SKM-1 treated with dmso at 0.1 percent for 144 hours (cell line): ENCODE results near the gene FLYWCH1.

Source experiments
- DNase-seq: peaks from one replicate; lab custom pipeline; 2025; ENCODE audit not compliant: unreplicated experiment; lab: John Stamatoyannopoulos, UW

FLYWCH1 gene

GRCh38 chr16:2981899-2982250, 70.1 kb downstream of the FLYWCH1 start:
- no peak for DNase-seq

GRCh38 chr16:2982402-2982801, 70.7 kb downstream of the FLYWCH1 start:
- DNase-seq: no peak

GRCh38 chr16:2983706-2984136, 72.0 kb downstream of the FLYWCH1 start:
- DNase-seq: peak; percentile 80

GRCh38 chr16:2985462-2985861, 73.7 kb downstream of the FLYWCH1 start:
- DNase-seq: no peak

GRCh38 chr16:2985893-2986355, 74.2 kb downstream of the FLYWCH1 start:
- DNase-seq: no peak

GRCh38 chr16:2986623-2987188, 75.0 kb downstream of the FLYWCH1 start:
- no peak for DNase-seq

GRCh38 chr16:2987286-2987685, 75.6 kb downstream of the FLYWCH1 start:
- no peak for DNase-seq

GRCh38 chr16:2987833-2988232, 76.1 kb downstream of the FLYWCH1 start:
- no peak for DNase-seq

GRCh38 chr16:2988590-2989099, 76.9 kb downstream of the FLYWCH1 start:
- no peak for DNase-seq

- no peak for DNase-seq
Observed at GRCh38 chr16:2990891-2991290, 79.2 kb downstream of the FLYWCH1 start.

GRCh38 chr16:2991566-2992261, 80.0 kb downstream of the FLYWCH1 start:
- DNase-seq: no peak

GRCh38 chr16:2992383-2993081, 80.8 kb downstream of the FLYWCH1 start:
- no peak for DNase-seq

GRCh38 chr16:2996298-2996697, 84.6 kb downstream of the FLYWCH1 start:
- DNase-seq: no peak

- DNase-seq: no peak
Observed at GRCh38 chr16:2999929-3000328, 88.2 kb downstream of the FLYWCH1 start.

GRCh38 chr16:3000540-3000939, 88.8 kb downstream of the FLYWCH1 start:
- DNase-seq: no peak
